Kidney epithelial cell (primary cell): ENCODE results near the gene FSCN2. TPM values are rescaled to one million over a fixed set of nuclear protein-coding genes. Genes with fewer than 3 reads are reported as not detected.

Experiments
- DNase-seq: peaks from one replicate; pipeline ENCODE4 v3.0.0-alpha.2; 2010; ENCODE audit warnings: low read depth
- H3K27me3 ChIP-seq: 2 replicates; pipeline ENCODE4 v1.6.0; 2011; ENCODE audit warnings: low read length; ENCODE audit not compliant: control insufficient read depth, insufficient read depth
- H3K36me3 ChIP-seq: 2 replicates; pipeline ENCODE4 v1.5.1; 2011; ENCODE audit warnings: low read length; ENCODE audit not compliant: control insufficient read depth, insufficient read depth
- H3K4me3 ChIP-seq: 2 replicates; pipeline ENCODE4 v1.5.1; 2011; ENCODE audit warnings: low read depth, mild to moderate bottlenecking, control low read depth, low read length
- CTCF ChIP-seq: IDR thresholded peaks from 2 replicates; pipeline ENCODE4 v1.5.1; 2011; ENCODE audit warnings: mild to moderate bottlenecking, moderate library complexity, low read length, control low read depth, inconsistent platforms; ENCODE audit not compliant: insufficient read depth, poor library complexity, severe bottlenecking
- total RNA-seq: library from RNA; depleted of rRNA; stranded (reverse); fragments of >200 nt; gene quantifications from 2 replicates; pipeline ENCODE4 v1.2.3, GENCODE V29; 2015

FSCN2 gene
- total RNA-seq, 1 donor from 2014 or later = 0.29 TPM

- no peaks in the 10 kb centered on the region for H3K36me3 ChIP-seq
- DNase-seq = peak; percentile 56
- no peaks in the 10 kb centered on the region for H3K27me3 ChIP-seq
- TF ChIP-seq CTCF = peak; percentile 24
- H3K4me3 ChIP-seq = peak overlapping the region; percentile 64
Measured at GRCh38 chr17:81553018-81553615, 24.9 kb downstream of the FSCN2 start.

- no peak for TF ChIP-seq CTCF
- Histone ChIP-seq H3K27me3 (no peaks in the 10 kb centered on the region), H3K36me3 (peaks cover 2% of the 10 kb centered on the region), H3K4me3 (peak overlapping the region; percentile 64)
- peak; percentile 93 for DNase-seq
Measured at GRCh38 chr17:81553616-81554181, 25.5 kb downstream of the FSCN2 start.

GRCh38 chr17:81556175-81556691, 28.1 kb downstream of the FSCN2 start:
- Histone ChIP-seq H3K27me3 (no peaks in the 10 kb centered on the region), H3K4me3 (no peak overlapping the region), H3K36me3 (peaks cover 3% of the 10 kb centered on the region)
- no peak for TF ChIP-seq CTCF
- no peak for DNase-seq

- H3K4me3 ChIP-seq = no peak overlapping the region
- peaks cover 3% of the 10 kb centered on the region for H3K36me3 ChIP-seq
- H3K27me3 ChIP-seq = no peaks in the 10 kb centered on the region
- no peak for DNase-seq
- no peak for TF ChIP-seq CTCF
Measured at GRCh38 chr17:81556863-81557262, 28.7 kb downstream of the FSCN2 start.

- no peak overlapping the region for H3K4me3 ChIP-seq
- H3K36me3 ChIP-seq = peaks cover 3% of the 10 kb centered on the region
- TF ChIP-seq CTCF = no peak
- H3K27me3 ChIP-seq = no peaks in the 10 kb centered on the region
- no peak for DNase-seq
Measured at GRCh38 chr17:81557276-81558114, 29.3 kb downstream of the FSCN2 start.
